Measurements from ENCODE around the gene APBA2. TPM values are rescaled to one million over a fixed set of nuclear protein-coding genes. Genes with fewer than 3 reads are reported as not detected.

APBA2 gene
- total RNA-seq, 1 donor from 2014 or later = 30.0 TPM

DNA sequence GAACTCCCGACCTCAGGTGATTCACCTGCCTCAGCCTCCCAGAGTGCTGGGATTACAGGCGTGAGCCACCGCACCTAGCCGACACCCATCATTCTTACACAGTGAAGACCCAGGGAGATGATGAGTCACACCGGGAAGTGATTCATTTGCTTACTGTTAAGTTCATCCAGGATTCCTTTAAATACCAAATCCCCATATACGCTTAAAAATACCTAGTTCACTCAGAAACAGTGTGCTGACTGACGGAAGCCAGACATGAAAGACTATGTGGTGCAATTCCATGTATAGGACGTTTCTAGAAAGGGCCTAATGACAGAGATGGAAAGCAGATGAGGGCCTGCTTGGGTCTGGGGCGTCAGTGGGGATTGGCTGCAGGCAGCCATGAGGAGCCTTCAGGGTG is 75.2 kb downstream of the APBA2 start:
- no peak for DNase-seq (ENCODE audit: low read depth)
- TF ChIP-seq, protein P1, sequence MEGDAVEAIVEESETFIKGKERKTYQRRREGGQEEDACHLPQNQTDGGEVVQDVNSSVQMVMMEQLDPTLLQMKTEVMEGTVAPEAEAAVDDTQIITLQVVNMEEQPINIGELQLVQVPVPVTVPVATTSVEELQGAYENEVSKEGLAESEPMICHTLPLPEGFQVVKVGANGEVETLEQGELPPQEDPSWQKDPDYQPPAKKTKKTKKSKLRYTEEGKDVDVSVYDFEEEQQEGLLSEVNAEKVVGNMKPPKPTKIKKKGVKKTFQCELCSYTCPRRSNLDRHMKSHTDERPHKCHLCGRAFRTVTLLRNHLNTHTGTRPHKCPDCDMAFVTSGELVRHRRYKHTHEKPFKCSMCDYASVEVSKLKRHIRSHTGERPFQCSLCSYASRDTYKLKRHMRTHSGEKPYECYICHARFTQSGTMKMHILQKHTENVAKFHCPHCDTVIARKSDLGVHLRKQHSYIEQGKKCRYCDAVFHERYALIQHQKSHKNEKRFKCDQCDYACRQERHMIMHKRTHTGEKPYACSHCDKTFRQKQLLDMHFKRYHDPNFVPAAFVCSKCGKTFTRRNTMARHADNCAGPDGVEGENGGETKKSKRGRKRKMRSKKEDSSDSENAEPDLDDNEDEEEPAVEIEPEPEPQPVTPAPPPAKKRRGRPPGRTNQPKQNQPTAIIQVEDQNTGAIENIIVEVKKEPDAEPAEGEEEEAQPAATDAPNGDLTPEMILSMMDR (conservative IDR thresholded peaks at IDR 0.05; ENCODE audit: low read depth, low read length) = no peak
- H3K4me3 ChIP-seq (ENCODE audit: low read depth, low read length) = no peak overlapping the region

DNA sequence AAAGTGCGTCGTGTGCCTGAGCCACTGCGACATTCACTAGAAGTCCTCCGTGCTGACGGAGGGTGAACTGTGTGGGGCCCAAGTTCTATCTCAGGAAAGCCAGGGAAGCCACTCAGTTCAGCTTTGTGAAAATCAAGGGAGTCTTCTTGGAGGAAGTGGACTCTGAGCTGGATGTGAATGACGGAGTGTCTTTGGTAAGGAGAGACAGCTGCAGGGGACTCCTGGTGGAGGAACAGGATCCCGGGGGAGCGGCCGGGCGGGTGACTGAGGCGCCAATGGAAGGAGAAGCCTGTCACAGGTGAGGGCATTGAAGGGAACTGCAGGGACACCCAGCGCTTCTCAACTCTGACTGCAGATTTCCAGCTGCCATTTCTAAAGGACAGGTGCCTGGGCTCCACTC is 75.6 kb downstream of the APBA2 start:
- TF ChIP-seq, protein P1 (conservative IDR thresholded peaks at IDR 0.05; ENCODE audit: low read depth, low read length) = no peak
- DNase-seq (ENCODE audit: low read depth) = no peak
- H3K4me3 ChIP-seq (ENCODE audit: low read depth, low read length) = no peak overlapping the region

DNA sequence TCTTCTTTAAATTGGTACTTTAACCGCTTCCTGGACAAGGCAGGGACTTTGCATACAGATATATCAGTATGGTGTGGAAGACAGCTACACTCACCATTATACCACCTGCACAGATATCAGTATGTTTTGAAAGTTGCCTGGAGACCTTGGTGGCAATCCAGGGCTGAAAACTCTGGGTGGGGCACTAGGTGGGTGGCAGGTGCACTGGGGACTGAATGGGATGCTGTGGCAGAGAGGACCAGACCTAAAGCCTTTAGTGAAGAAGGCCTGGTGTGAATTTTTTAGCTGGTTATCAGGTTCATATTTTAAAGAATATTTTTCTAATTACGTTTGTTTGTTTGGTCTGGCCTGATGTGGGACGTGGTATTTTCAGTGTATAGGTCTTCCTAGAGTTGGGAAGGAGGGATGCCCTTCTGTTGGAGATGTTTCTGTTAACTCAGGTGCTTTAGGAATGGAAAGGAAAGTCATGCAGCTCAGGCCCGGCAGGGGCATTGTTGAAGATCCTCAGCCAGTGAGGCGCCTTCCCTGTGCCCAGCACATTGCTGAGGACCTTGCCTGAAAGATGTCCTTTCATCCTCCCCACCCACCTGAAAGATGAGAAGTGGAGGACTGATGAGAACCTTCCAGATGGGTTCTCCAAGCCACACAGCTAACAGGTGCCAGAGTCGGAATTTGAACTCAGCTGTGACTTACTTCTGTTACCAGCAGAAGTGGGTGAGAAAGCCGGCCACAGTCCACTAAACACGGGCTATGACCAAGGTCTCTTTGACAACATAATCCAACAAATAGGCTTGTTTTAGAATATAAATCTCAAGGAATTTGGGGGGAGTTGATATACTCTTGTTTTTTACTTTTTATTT is 77.3 kb downstream of the APBA2 start:
- no peak overlapping the region for H3K4me3 ChIP-seq (ENCODE audit: low read depth, low read length)
- TF ChIP-seq, protein P1 (conservative IDR thresholded peaks at IDR 0.05; ENCODE audit: low read depth, low read length) = no peak
- peak; percentile 69 for DNase-seq (ENCODE audit: low read depth)

DNA sequence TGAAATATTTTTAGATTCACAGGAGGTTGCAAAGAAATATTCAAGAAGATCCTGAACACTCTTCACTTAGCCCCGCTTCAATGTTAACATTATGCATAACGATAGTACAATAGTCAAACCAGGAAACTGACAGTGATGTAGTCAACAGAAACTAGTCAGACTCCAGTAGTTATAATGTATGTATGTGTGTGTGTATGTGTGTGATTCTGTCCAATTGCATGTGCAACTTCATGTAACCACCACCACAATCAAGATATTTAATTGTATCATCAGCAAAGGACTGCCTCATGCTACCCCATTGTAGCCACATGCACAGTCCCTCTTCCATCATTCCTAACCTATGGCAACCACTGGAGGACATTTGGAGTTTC is 77.9 kb downstream of the APBA2 start:
- H3K4me3 ChIP-seq (ENCODE audit: low read depth, low read length) = no peak overlapping the region
- TF ChIP-seq, protein P1 (conservative IDR thresholded peaks at IDR 0.05; ENCODE audit: low read depth, low read length) = no peak
- DNase-seq (ENCODE audit: low read depth) = no peak

DNA sequence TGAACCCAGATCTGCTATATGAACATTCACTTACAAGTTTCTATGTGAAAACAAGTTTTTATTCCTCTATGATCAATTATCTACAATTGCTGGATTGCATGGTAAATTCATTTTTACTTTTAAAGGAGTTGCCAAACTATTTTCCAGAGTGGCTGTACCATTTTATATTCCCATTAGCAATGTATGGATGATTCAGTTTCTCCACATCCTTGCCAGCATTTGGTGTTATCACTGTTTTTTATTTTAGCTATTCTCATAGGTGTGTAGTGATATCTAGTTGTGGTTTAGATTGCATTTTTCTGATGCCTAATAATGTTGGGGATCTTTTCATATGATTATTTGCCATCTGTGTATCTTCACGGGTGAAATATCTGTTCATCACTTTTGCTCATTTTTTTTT is 78.3 kb downstream of the APBA2 start:
- TF ChIP-seq, protein P1 (conservative IDR thresholded peaks at IDR 0.05; ENCODE audit: low read depth, low read length) = no peak
- H3K4me3 ChIP-seq (ENCODE audit: low read depth, low read length) = no peak overlapping the region
- DNase-seq (ENCODE audit: low read depth) = no peak

DNA sequence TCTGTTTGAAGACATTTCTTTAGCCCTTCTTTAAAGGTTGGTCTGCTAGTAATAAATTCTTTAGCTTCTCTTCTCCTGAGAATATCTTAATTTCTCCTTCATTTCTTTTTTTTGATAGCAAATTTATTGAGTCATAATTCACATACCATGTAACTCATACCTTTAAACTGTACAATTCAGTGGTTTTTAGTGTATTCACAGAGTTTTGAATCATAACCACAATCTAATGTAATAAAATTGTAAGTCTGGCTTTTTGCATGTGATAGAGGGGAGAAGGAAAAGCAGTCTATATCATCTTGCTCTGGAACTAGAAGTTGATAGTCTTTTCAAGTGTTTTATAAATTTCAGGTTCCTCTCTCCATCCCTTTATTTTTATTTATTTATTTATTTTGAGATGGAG is 81.3 kb downstream of the APBA2 start:
- no peak overlapping the region for H3K4me3 ChIP-seq (ENCODE audit: low read depth, low read length)
- no peak for DNase-seq (ENCODE audit: low read depth)
- TF ChIP-seq, protein P1 (conservative IDR thresholded peaks at IDR 0.05; ENCODE audit: low read depth, low read length) = no peak

DNA sequence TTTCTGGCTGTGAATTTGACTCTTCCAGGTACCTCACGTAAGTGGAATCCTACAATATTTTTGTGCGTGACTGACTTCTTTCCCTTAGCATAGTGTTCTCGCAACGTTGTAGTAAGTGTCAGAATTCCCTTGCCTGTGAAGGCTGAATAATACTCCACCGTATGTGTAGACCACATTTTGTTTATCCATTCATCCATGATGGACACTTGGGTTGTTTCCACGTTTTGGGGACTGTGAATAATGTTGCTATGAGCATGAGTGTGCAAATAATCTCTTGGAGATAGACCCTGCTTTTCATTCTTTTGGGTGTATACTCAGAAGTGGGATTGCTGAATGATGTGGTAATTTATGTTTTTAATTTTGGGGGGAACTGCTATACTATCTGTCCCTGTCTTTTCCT is 82.2 kb downstream of the APBA2 start:
- TF ChIP-seq, protein P1 (conservative IDR thresholded peaks at IDR 0.05; ENCODE audit: low read depth, low read length) = no peak
- no peak for DNase-seq (ENCODE audit: low read depth)
- no peak overlapping the region for H3K4me3 ChIP-seq (ENCODE audit: low read depth, low read length)
